HepG2 (cell line): Measurements from ENCODE around the gene CBX6. TPM values are rescaled to one million over a fixed set of nuclear protein-coding genes. Genes with fewer than 3 reads are reported as not detected.

Experiments used
- ATAC-seq: fragments of 200-7000 bp; cut with Tn5 transposase; 3 replicates; pipeline ENCODE4 v1.9.1; 2020; ENCODE audit warnings: mild to moderate bottlenecking, moderate library complexity
- BruUV-seq: library from RNA; stranded (reverse); fragments of 400-500 nt; replicated peaks from 2 replicates; lab custom pipeline; 2021; lab: Mats Ljungman, UMichigan
- CTCF ChIA-PET: fragments of 300-600 bp; formaldehyde crosslinking; extraction: SDS; loops from one replicate; lab custom pipeline; 2021; ENCODE audit warnings: low total read pairs, inconsistent platforms, low intra/inter-chr PET ratio; lab: Yijun Ruan, JAX
- POLR2A ChIA-PET: fragments of 350-600 bp; sonication (Branson Sonifier 250); formaldehyde crosslinking; loops from one replicate; lab custom pipeline; 2020; ENCODE audit warnings: antibody characterized with exemption, inconsistent platforms; lab: Yijun Ruan, JAX
- DNase-seq: peaks from one replicate; pipeline ENCODE4 v3.0.0-alpha.2; 2015; ENCODE audit warnings: low spot score
- FAIRE-seq: peaks from 3 replicates; lab custom pipeline; 2011; peaks lifted over from hg19 to GRCh38; lab: Jason Lieb, UNC
- H2AFZ ChIP-seq: one replicate; pipeline ENCODE4 v1.6.1; 2011; ENCODE audit warnings: low read length, inconsistent platforms
- H3K27ac ChIP-seq: fragments of 300-600 bp; 3 replicates; pipeline ENCODE4 v1.8.0; 2011; ENCODE audit warnings: mixed run types, mild to moderate bottlenecking, mixed read lengths, low read length, inconsistent platforms; ENCODE audit not compliant: insufficient read depth; ENCODE audit errors: extremely low read length
- H3K27me3 ChIP-seq, 2 experiments: fragments of 200-600 bp in 1 of 2; 2 replicates in 1 of 2; 3 replicates in 1 of 2; pipeline versions ENCODE4 v1.6.0 to v1.8.0; 2011; ENCODE audit warnings: low read length in 2 of 2, mild to moderate bottlenecking in 2 of 2, moderate library complexity in 2 of 2, inconsistent platforms in 1 of 2; ENCODE audit not compliant: insufficient read depth in 2 of 2, control insufficient read depth in 1 of 2
- H3K36me3 ChIP-seq, 2 experiments: fragments of 200-600 bp in 1 of 2; replicated peaks in 1 of 2; 2 replicates in 1 of 2; 3 replicates in 1 of 2; pipeline versions ENCODE4 v1.5.1 to v1.8.0; 2011; ENCODE audit warnings: low read length in 2 of 2, inconsistent platforms in 1 of 2; ENCODE audit not compliant: insufficient read depth in 2 of 2, control insufficient read depth in 1 of 2
- H3K4me1 ChIP-seq: 2 replicates; pipeline ENCODE4 v1.5.1; 2012; ENCODE audit warnings: low read length, inconsistent platforms; ENCODE audit not compliant: insufficient read depth
- H3K4me2 ChIP-seq: 2 replicates; pipeline ENCODE4 v1.6.0; 2011; ENCODE audit warnings: low read depth, low read length, inconsistent platforms
- H3K4me3 ChIP-seq, 3 experiments: fragments of 200-600 bp in 1 of 3; sonication (generic), shearing (Covaris generic) in 1 of 3; replicated peaks in 1 of 3; 2 replicates each; pipeline ENCODE4 v1.5.1; 2011 to 2016; ENCODE audit warnings: low read length in 3 of 3, inconsistent platforms in 2 of 3, low read depth in 2 of 3, mild to moderate bottlenecking in 2 of 3, control low read depth in 1 of 3, mixed read lengths in 1 of 3; ENCODE audit not compliant: insufficient read depth in 1 of 3
- H3K79me2 ChIP-seq: one replicate; pipeline ENCODE4 v1.6.1; 2011; ENCODE audit warnings: low read length, inconsistent platforms; ENCODE audit not compliant: insufficient read depth
- H3K9ac ChIP-seq: 2 replicates; pipeline ENCODE4 v1.6.0; 2011; ENCODE audit warnings: mild to moderate bottlenecking, low read depth, low read length, inconsistent platforms; ENCODE audit not compliant: insufficient read depth
- H3K9me3 ChIP-seq: 2 replicates; pipeline ENCODE4 v1.5.1; 2012; ENCODE audit warnings: mild to moderate bottlenecking, low read length
- H4K20me1 ChIP-seq: 2 replicates; pipeline ENCODE4 v1.6.0; 2011; ENCODE audit warnings: inconsistent platforms, mild to moderate bottlenecking, low read length, moderate library complexity; ENCODE audit not compliant: insufficient read depth
- ADNP ChIP-seq: sonication (generic); formaldehyde crosslinking; IDR thresholded peaks from 2 replicates; pipeline ENCODE4 v1.4.0; 2020; ENCODE audit warnings: missing genetic modification reagents
- MAFF ChIP-seq: IDR thresholded peaks from 2 replicates; pipeline ENCODE4 v1.6.1; 2011; ENCODE audit warnings: low read depth, low read length, improper control_type of control experiment
- MAFK ChIP-seq, 2 experiments: IDR thresholded peaks in 1 of 2; conservative IDR thresholded peaks in 1 of 2; 2 replicates each; pipeline ENCODE4 v1.6.1; 2011; ENCODE audit warnings: improper control_type of control experiment in 2 of 2, low read length in 2 of 2
- PRPF4 ChIP-seq: fragments of 200-400 bp; formaldehyde crosslinking; IDR thresholded peaks from 2 replicates; pipeline ENCODE4 v1.6.1; 2016; ENCODE audit warnings: low read length, low read depth; ENCODE audit not compliant: poor library complexity, severe bottlenecking
- WGBS: methylation state at CpG from one replicate; pipeline ENCODE4 v1.1.6; 2017; ENCODE audit warnings: low lambda C conversion rate; 5-methylcytosine and 5-hydroxymethylcytosine counted together
- in situ Hi-C: cut with HindIII; loops from 2 replicates; pipeline ENCODE4 v1.10.0; 2017; ENCODE audit warnings: low pct_unique_long_range_greater_than_20kb; ENCODE audit not compliant: extremely low pct_ligation_motif_present
- intact Hi-C: fragments of 100-400 bp; cut with micrococcal nuclease; formaldehyde crosslinking; loops from one replicate; pipeline ENCODE4 v1.10.0; 2022; ENCODE audit not compliant: unreplicated experiment
- polyA plus RNA-seq, 8 experiments: library from polyadenylated mRNA; depleted of rRNA in 3 of 8; stranded (reverse) in 7 of 8; unstranded in 1 of 8; fragments of >200 nt; fragmentation: Illumina TruSeq in 4 of 8; extraction: Trizol in 4 of 8; gene quantifications; 2 replicates each; pipeline versions ENCODE4 v1.2.1 to v1.2.3, GENCODE V29; 2011 to 2016; ENCODE audit warnings: low read depth in 4 of 8, missing spikeins in 1 of 8, mixed read lengths in 1 of 8; ENCODE audit not compliant: insufficient read depth in 1 of 8
- total RNA-seq, 5 experiments: library from RNA; depleted of rRNA; stranded (reverse); fragments of >200 nt; fragmentation: Illumina TruSeq; extraction: Trizol; gene quantifications; 2 replicates each; pipeline ENCODE4 v1.2.3, GENCODE V29; 2016; ENCODE audit warnings: low read depth in 1 of 5

The CBX6 gene
- total and polyA plus RNA-seq, 2 of the 13 experiments (the other 11 are each of a cell fraction or from before 2014, with no cell fraction given): 1.7 to 6.5 TPM

- BruUV-seq: no TSS peak
- TF ChIP-seq MAFF (peak; percentile 89), PRPF4 (no peak), MAFK (conservative IDR thresholded peaks at IDR 0.05 in 1 of 2, IDR thresholded peaks at IDR 0.05 in 1 of 2; ENCODE audit: low read length in 2 of 2) (peak; percentile 90 to 92), ADNP (CRISPR knock-in tag) (no peak)
- Histone ChIP-seq H3K27ac (no peak overlapping the region), H3K4me2 (no peak overlapping the region), H3K4me1 (no peaks in the 10 kb centered on the region), H3K27me3 (peaks cover 0 to 5% of the 10 kb centered on the region in 2 experiments; a peak in 1 of 5 replicates), H3K36me3 (no peaks in the 10 kb centered on the region), H3K9me3 (no peaks in the 10 kb centered on the region), H2AFZ (no peak overlapping the region), H3K79me2 (no peaks in the 10 kb centered on the region), H4K20me1 (no peaks in the 10 kb centered on the region), H3K4me3 (no peak overlapping the region), H3K9ac (no peak overlapping the region)
- no peak for FAIRE-seq
- no peak for ATAC-seq
- ChIA-PET POLR2A (no interaction called here), CTCF (no interaction called here)
- in situ Hi-C loops (no loop called here), intact Hi-C loops (no loop called here)
- WGBS: 17% methylated on average over 1 of the region's 1 CpG
- no peak for DNase-seq
Measured at GRCh38 chr22:38815842-38816241, 56.2 kb downstream of the CBX6 start.

Other genes with a start within 250 kb of the CBX6 start
- gene FAM227A, start 215.8 kb downstream of the CBX6 start, total RNA-seq (2016; rRNA removed; fragmentation: Illumina TruSeq; extraction: Trizol): 0.53 and 1.5 TPM in 2 replicates
- gene FAM227A, start 215.8 kb downstream of the CBX6 start, polyA plus RNA-seq (2011; rRNA removed): 0.89 and 1.0 TPM in 2 replicates
- 19.7 and 28.8 TPM in 2 replicates for gene CBY1, start 215.6 kb downstream of the CBX6 start, total RNA-seq (2016; rRNA removed; fragmentation: Illumina TruSeq; extraction: Trizol)
- 18.1 and 20.3 TPM in 2 replicates for gene CBY1, start 215.6 kb downstream of the CBX6 start, polyA plus RNA-seq (2011; rRNA removed)
- gene TOMM22, start 190.3 kb downstream of the CBX6 start, total RNA-seq (2016; rRNA removed; fragmentation: Illumina TruSeq; extraction: Trizol): 118 and 143 TPM in 2 replicates
- 37.3 and 46.9 TPM in 2 replicates for gene TOMM22, start 190.3 kb downstream of the CBX6 start, polyA plus RNA-seq (2011; rRNA removed)
- gene JOSD1, start 171.3 kb downstream of the CBX6 start, total RNA-seq (2016; rRNA removed; fragmentation: Illumina TruSeq; extraction: Trizol): 30.6 and 31.7 TPM in 2 replicates
- 38.4 and 44.5 TPM in 2 replicates for gene JOSD1, start 171.3 kb downstream of the CBX6 start, polyA plus RNA-seq (2011; rRNA removed)
- gene GTPBP1, start 166.3 kb downstream of the CBX6 start, total RNA-seq (2016; rRNA removed; fragmentation: Illumina TruSeq; extraction: Trizol): 22.3 and 24.6 TPM in 2 replicates
- gene GTPBP1, start 166.3 kb downstream of the CBX6 start, polyA plus RNA-seq (2011; rRNA removed): 27.0 and 34.6 TPM in 2 replicates
- 18.2 and 45.6 TPM in 2 replicates for gene SUN2, start 116.2 kb downstream of the CBX6 start, total RNA-seq (2016; rRNA removed; fragmentation: Illumina TruSeq; extraction: Trizol)
- gene SUN2, start 116.2 kb downstream of the CBX6 start, polyA plus RNA-seq (2011; rRNA removed): 56.6 and 94.4 TPM in 2 replicates
- gene DNAL4, start 78.1 kb downstream of the CBX6 start, total RNA-seq (2016; rRNA removed; fragmentation: Illumina TruSeq; extraction: Trizol): 8.0 and 8.8 TPM in 2 replicates
- gene DNAL4, start 78.1 kb downstream of the CBX6 start, polyA plus RNA-seq (2011; rRNA removed): 9.0 and 10.7 TPM in 2 replicates
- 2.5 and 2.6 TPM in 2 replicates for gene NPTXR, start 28.2 kb downstream of the CBX6 start, total RNA-seq (2016; rRNA removed; fragmentation: Illumina TruSeq; extraction: Trizol)
- 4.8 and 6.7 TPM in 2 replicates for gene NPTXR, start 28.2 kb downstream of the CBX6 start, polyA plus RNA-seq (2011; rRNA removed)
- not detected in 2 replicates for gene APOBEC3A, start 85.4 kb upstream of the CBX6 start, total RNA-seq (2016; rRNA removed; fragmentation: Illumina TruSeq; extraction: Trizol)
- not detected in 2 replicates for gene APOBEC3A, start 85.4 kb upstream of the CBX6 start, polyA plus RNA-seq (2011; rRNA removed)
- gene APOBEC3B, start 110.1 kb upstream of the CBX6 start, total RNA-seq (2016; rRNA removed; fragmentation: Illumina TruSeq; extraction: Trizol): 8.8 and 13.9 TPM in 2 replicates
- 4.3 and 6.7 TPM in 2 replicates for gene APOBEC3B, start 110.1 kb upstream of the CBX6 start, polyA plus RNA-seq (2011; rRNA removed)
- gene APOBEC3C, start 142.0 kb upstream of the CBX6 start, total RNA-seq (2016; rRNA removed; fragmentation: Illumina TruSeq; extraction: Trizol): 8.9 and 10.8 TPM in 2 replicates
- 20.4 and 27.6 TPM in 2 replicates for gene APOBEC3C, start 142.0 kb upstream of the CBX6 start, polyA plus RNA-seq (2011; rRNA removed)
- gene APOBEC3D, start 148.9 kb upstream of the CBX6 start, total RNA-seq (2016; rRNA removed; fragmentation: Illumina TruSeq; extraction: Trizol): 0.21 and 0.24 TPM in 2 replicates
- gene APOBEC3D, start 148.9 kb upstream of the CBX6 start, polyA plus RNA-seq (2011; rRNA removed): 0.61 and 1.0 TPM in 2 replicates
- 2.9 and 3.8 TPM in 2 replicates for gene APOBEC3F, start 168.6 kb upstream of the CBX6 start, total RNA-seq (2016; rRNA removed; fragmentation: Illumina TruSeq; extraction: Trizol)
- gene APOBEC3F, start 168.6 kb upstream of the CBX6 start, polyA plus RNA-seq (2011; rRNA removed): 2.7 and 3.7 TPM in 2 replicates
- gene APOBEC3G, start 205.1 kb upstream of the CBX6 start, total RNA-seq (2016; rRNA removed; fragmentation: Illumina TruSeq; extraction: Trizol): 2.7 and 3.2 TPM in 2 replicates
- gene APOBEC3G, start 205.1 kb upstream of the CBX6 start, polyA plus RNA-seq (2011; rRNA removed): 4.1 and 5.7 TPM in 2 replicates
- gene APOBEC3H, start 225.0 kb upstream of the CBX6 start, total RNA-seq (2016; rRNA removed; fragmentation: Illumina TruSeq; extraction: Trizol): 0.31 and 1.0 TPM in 2 replicates
- 0.18 and 0.20 TPM in 2 replicates for gene APOBEC3H, start 225.0 kb upstream of the CBX6 start, polyA plus RNA-seq (2011; rRNA removed)